Mesendoderm (in vitro differentiated cells): Measurements from ENCODE around the gene DPYD. TPM values are rescaled to one million over a fixed set of nuclear protein-coding genes. Genes with fewer than 3 reads are reported as not detected.
A peak's percentile ranks its signal among the peaks of the same experiment; 100 is the strongest.

ENCODE experiments used
- DNase-seq: peaks from one replicate; pipeline ENCODE4 v3.0.0; 2013
- H2AK5ac ChIP-seq: 2 replicates; pipeline ENCODE4 v1.6.1; 2013; ENCODE audit warnings: low read length, inconsistent platforms
- H2BK120ac ChIP-seq: 2 replicates; pipeline ENCODE4 v1.6.1; 2013; ENCODE audit warnings: low read depth, mild to moderate bottlenecking, low read length, moderate library complexity, mixed read lengths
- H2BK15ac ChIP-seq: replicated peaks from 2 replicates; pipeline ENCODE4 v1.6.1; 2013; ENCODE audit warnings: low read depth, mild to moderate bottlenecking, moderate library complexity
- H2BK5ac ChIP-seq: 2 replicates; pipeline ENCODE4 v1.6.1; 2013; ENCODE audit warnings: low read length, inconsistent platforms
- H3K18ac ChIP-seq: 2 replicates; pipeline ENCODE4 v1.6.1; 2013; ENCODE audit warnings: mild to moderate bottlenecking, low read length, mixed read lengths
- H3K23ac ChIP-seq: one replicate; pipeline ENCODE4 v1.6.1; 2013; ENCODE audit warnings: low read length
- H3K27ac ChIP-seq: 2 replicates; pipeline ENCODE4 v1.5.1; 2013; ENCODE audit warnings: low read depth, mild to moderate bottlenecking, inconsistent platforms, low read length, moderate library complexity
- H3K27me3 ChIP-seq: 2 replicates; pipeline ENCODE4 v1.6.1; 2013; ENCODE audit warnings: low read length, control low read depth, mild to moderate bottlenecking, inconsistent platforms; ENCODE audit not compliant: insufficient read depth, poor library complexity
- H3K36me3 ChIP-seq: 2 replicates; pipeline ENCODE4 v1.6.1; 2013; ENCODE audit warnings: low read length, inconsistent platforms; ENCODE audit not compliant: control insufficient read depth, insufficient read depth
- H3K4ac ChIP-seq: one replicate; pipeline ENCODE4 v1.6.1; 2013; ENCODE audit warnings: low read depth, mild to moderate bottlenecking, low read length, moderate library complexity
- H3K4me1 ChIP-seq: 2 replicates; pipeline ENCODE4 v1.6.1; 2013; ENCODE audit warnings: low read depth, low read length, inconsistent platforms; ENCODE audit not compliant: control insufficient read depth
- H3K4me2 ChIP-seq: 2 replicates; pipeline ENCODE4 v1.6.1; 2013; ENCODE audit warnings: low read length
- H3K4me3 ChIP-seq: 2 replicates; pipeline ENCODE4 v1.5.1; 2013; ENCODE audit warnings: mild to moderate bottlenecking, low read length
- H3K56ac ChIP-seq: one replicate; pipeline ENCODE4 v1.6.1; 2013; ENCODE audit warnings: low read length
- H3K79me1 ChIP-seq: 2 replicates; pipeline ENCODE4 v1.6.1; 2013; ENCODE audit warnings: low read length, inconsistent platforms
- H3K79me2 ChIP-seq: 2 replicates; pipeline ENCODE4 v1.6.1; 2013; ENCODE audit warnings: mild to moderate bottlenecking, low read length; ENCODE audit not compliant: control insufficient read depth, insufficient read depth
- H3K9ac ChIP-seq: 2 replicates; pipeline ENCODE4 v1.6.1; 2013; ENCODE audit warnings: low read length, inconsistent platforms
- H4K5ac ChIP-seq: one replicate; pipeline ENCODE4 v1.6.1; 2013; ENCODE audit warnings: low read length
- H4K8ac ChIP-seq: one replicate; pipeline ENCODE4 v1.6.1; 2013; ENCODE audit warnings: low read depth, mild to moderate bottlenecking, control low read depth, low read length, moderate library complexity
- WGBS: extraction: QIAGEN DNeasy Blood & Tissue Kit; methylation state at CpG from one replicate; pipeline ENCODE4 v1.1.7; 2013; ENCODE audit warnings: low lambda C conversion rate, missing lambda C conversion rate; ENCODE audit not compliant: insufficient coverage; ENCODE audit errors: extremely low coverage; 5-methylcytosine and 5-hydroxymethylcytosine counted together
- polyA plus RNA-seq, 2 experiments: library from polyadenylated mRNA; stranded (reverse); fragments of 200-250 nt; gene quantifications; one replicate each; pipeline ENCODE4 v1.2.3, GENCODE V29; 2013

DPYD gene
- polyA plus RNA-seq (2013, experiment 1 of 2): 0.29 TPM
- 0.20 TPM for polyA plus RNA-seq (2013, experiment 2 of 2)

- no peaks in the 10 kb centered on the region for H3K79me1 ChIP-seq
- WGBS: no CpG with 5 or more reads among the region's 50 CpGs
- H2AK5ac ChIP-seq: no peak within 1 kb of the TSS
- no peaks in the 10 kb centered on the region for H3K79me2 ChIP-seq
- peak within 1 kb of the TSS; percentile 65 for H3K18ac ChIP-seq
- no peak within 1 kb of the TSS for H4K5ac ChIP-seq
- peak within 1 kb of the TSS; percentile 54 for H3K4me3 ChIP-seq
- peak within 1 kb of the TSS; percentile 71 for H3K27ac ChIP-seq
- H3K4me2 ChIP-seq: peak within 1 kb of the TSS; percentile 65
- H3K56ac ChIP-seq: peak within 1 kb of the TSS; percentile 64
- H3K27me3 ChIP-seq: no peaks in the 10 kb centered on the region
- H3K4ac ChIP-seq: no peak within 1 kb of the TSS
- peak within 1 kb of the TSS; percentile 28 for H2BK120ac ChIP-seq
- H3K36me3 ChIP-seq: no peaks in the 10 kb centered on the region
- H3K9ac ChIP-seq: peak within 1 kb of the TSS; percentile 51
- H2BK5ac ChIP-seq: no peak within 1 kb of the TSS
- peaks cover 5% of the 10 kb centered on the region for H3K4me1 ChIP-seq
- H4K8ac ChIP-seq: no peak within 1 kb of the TSS
- peak; percentile 95 for DNase-seq
- no peak within 1 kb of the TSS for H3K23ac ChIP-seq
- no peak within 1 kb of the TSS for H2BK15ac ChIP-seq
Measured at GRCh38 chr1:97920832-97921571, at the start of gene DPYD. Gene DPYD (minus strand): TSS chr1:97921034. CDS start chr1:97920922, 112 bp downstream.

GRCh38 chr1:97960470-97960869 is 39.6 kb upstream of the DPYD start:
- no peak overlapping the region for H2BK15ac ChIP-seq

GRCh38 chr1:97947695-97948094 is 26.9 kb upstream of the DPYD start:
- DNase-seq: no peak
- H3K4me2 ChIP-seq: no peak overlapping the region
- no peaks in the 10 kb centered on the region for H3K4me1 ChIP-seq
- no peak overlapping the region for H2BK5ac ChIP-seq
- H3K4me3 ChIP-seq: no peak overlapping the region
- H3K4ac ChIP-seq: no peak overlapping the region
- H3K56ac ChIP-seq: no peak overlapping the region
- no CpG with 5 or more reads among the region's 3 CpGs for WGBS
- no peak overlapping the region for H3K18ac ChIP-seq
- H3K23ac ChIP-seq: no peak overlapping the region
- H3K79me2 ChIP-seq: no peaks in the 10 kb centered on the region
- no peak overlapping the region for H2BK120ac ChIP-seq
- no peaks in the 10 kb centered on the region for H3K79me1 ChIP-seq
- H3K27ac ChIP-seq: no peak overlapping the region
- no peak overlapping the region for H4K8ac ChIP-seq
- H3K36me3 ChIP-seq: no peaks in the 10 kb centered on the region
- H4K5ac ChIP-seq: no peak overlapping the region
- H3K9ac ChIP-seq: no peak overlapping the region
- H2AK5ac ChIP-seq: no peak overlapping the region
- no peaks in the 10 kb centered on the region for H3K27me3 ChIP-seq
- no peak overlapping the region for H2BK15ac ChIP-seq

More at GRCh38 chr1:97960470-97960869, 39.6 kb upstream of the DPYD start:
- no peak overlapping the region for H4K5ac ChIP-seq
- H3K4me2 ChIP-seq: no peak overlapping the region
- H3K36me3 ChIP-seq: no peaks in the 10 kb centered on the region
- no peak overlapping the region for H2AK5ac ChIP-seq
- H3K56ac ChIP-seq: no peak overlapping the region
- H3K23ac ChIP-seq: no peak overlapping the region
- no peaks in the 10 kb centered on the region for H3K4me1 ChIP-seq
- no peak overlapping the region for H3K4ac ChIP-seq
- no peak overlapping the region for H3K27ac ChIP-seq
- no peak overlapping the region for H3K9ac ChIP-seq
- no peaks in the 10 kb centered on the region for H3K79me1 ChIP-seq
- H3K18ac ChIP-seq: no peak overlapping the region
- no peak overlapping the region for H3K4me3 ChIP-seq
- no peak overlapping the region for H2BK5ac ChIP-seq
- no peaks in the 10 kb centered on the region for H3K27me3 ChIP-seq
- no peak overlapping the region for H4K8ac ChIP-seq
- DNase-seq: no peak
- no peak overlapping the region for H2BK120ac ChIP-seq
- no peaks in the 10 kb centered on the region for H3K79me2 ChIP-seq

- H4K5ac ChIP-seq: no peak overlapping the region
- no peak overlapping the region for H3K4ac ChIP-seq
- H3K27ac ChIP-seq: no peak overlapping the region
- no peak overlapping the region for H3K4me2 ChIP-seq
- H3K4me1 ChIP-seq: no peaks in the 10 kb centered on the region
- H3K79me2 ChIP-seq: no peaks in the 10 kb centered on the region
- no peak overlapping the region for H2BK5ac ChIP-seq
- no peaks in the 10 kb centered on the region for H3K27me3 ChIP-seq
- H3K36me3 ChIP-seq: no peaks in the 10 kb centered on the region
- no peak overlapping the region for H2BK120ac ChIP-seq
- no peak for DNase-seq
- no peak overlapping the region for H3K56ac ChIP-seq
- no peaks in the 10 kb centered on the region for H3K79me1 ChIP-seq
- H3K23ac ChIP-seq: no peak overlapping the region
- no peak overlapping the region for H3K9ac ChIP-seq
- no peak overlapping the region for H4K8ac ChIP-seq
- WGBS: no CpG with 5 or more reads among the region's 4 CpGs
- no peak overlapping the region for H3K4me3 ChIP-seq
- H2AK5ac ChIP-seq: no peak overlapping the region
- H2BK15ac ChIP-seq: no peak overlapping the region
- no peak overlapping the region for H3K18ac ChIP-seq
Measured at GRCh38 chr1:97943354-97943753, 22.5 kb upstream of the DPYD start.

- Histone ChIP-seq H2AK5ac (no peak overlapping the region), H2BK5ac (no peak overlapping the region), H3K4me2 (no peak overlapping the region), H3K4me1 (no peaks in the 10 kb centered on the region), H3K27me3 (no peaks in the 10 kb centered on the region), H3K18ac (no peak overlapping the region), H3K36me3 (no peaks in the 10 kb centered on the region), H4K5ac (no peak overlapping the region), H3K27ac (no peak overlapping the region), H3K4ac (no peak overlapping the region), H2BK15ac (no peak overlapping the region), H3K4me3 (no peak overlapping the region), H3K23ac (no peak overlapping the region), H3K56ac (no peak overlapping the region), H3K79me1 (no peaks in the 10 kb centered on the region), H3K9ac (no peak overlapping the region), H4K8ac (no peak overlapping the region), H2BK120ac (no peak overlapping the region), H3K79me2 (no peaks in the 10 kb centered on the region)
- no peak for DNase-seq
- WGBS: no CpG with 5 or more reads among the region's 2 CpGs
Measured at GRCh38 chr1:97942161-97943123, 21.6 kb upstream of the DPYD start.
